SK-N-SH treated with all-trans-retinoic acid at 6 μM for 48 hours (cell line): ENCODE data around the gene LCN2.

Source experiments
- CREB5 ChIP-seq: fragments of 250-450 bp; sonication (Bioruptor Pico); IDR thresholded peaks from 2 replicates; pipeline ENCODE4 v1.5.1; 2020; ENCODE audit warnings: low read depth, mild to moderate bottlenecking, moderate library complexity
- CSDC2 ChIP-seq: fragments of 250-450 bp; sonication (Bioruptor Pico); IDR thresholded peaks from 2 replicates; pipeline ENCODE4 v1.5.0; 2020; ENCODE audit warnings: mild to moderate bottlenecking, moderate library complexity
- ESRRG ChIP-seq: fragments of 250-450 bp; sonication (Bioruptor Pico); IDR thresholded peaks from 2 replicates; pipeline ENCODE4 v1.6.1; 2021; ENCODE audit warnings: mild to moderate bottlenecking
- ISL1 ChIP-seq: fragments of 250-450 bp; sonication (Bioruptor Pico); IDR thresholded peaks from 2 replicates; pipeline ENCODE4 v2.1.2; 2022; ENCODE audit warnings: mild to moderate bottlenecking, moderate library complexity
- PATZ1 ChIP-seq: fragments of 250-450 bp; sonication (Bioruptor Pico); IDR thresholded peaks from 2 replicates; pipeline ENCODE4 v1.8.0; 2020; ENCODE audit warnings: mild to moderate bottlenecking, moderate library complexity, borderline replicate concordance
- PPARA ChIP-seq: fragments of 250-450 bp; sonication (Bioruptor Pico); IDR thresholded peaks from 2 replicates; pipeline ENCODE4 v1.5.0; 2020; ENCODE audit warnings: mild to moderate bottlenecking, borderline replicate concordance
- RARB ChIP-seq: fragments of 250-450 bp; sonication (Bioruptor Pico); IDR thresholded peaks from 2 replicates; pipeline ENCODE4 v1.8.0; 2021; ENCODE audit warnings: mild to moderate bottlenecking, moderate library complexity
- SNAI2 ChIP-seq: fragments of 250-450 bp; sonication (Bioruptor Pico); IDR thresholded peaks from 2 replicates; pipeline ENCODE4 v1.5.0; 2020; ENCODE audit warnings: mild to moderate bottlenecking, moderate library complexity
- TCF4 ChIP-seq: fragments of 250-450 bp; sonication (Bioruptor Pico); IDR thresholded peaks from 2 replicates; pipeline ENCODE4 v1.8.0; 2021; ENCODE audit warnings: mild to moderate bottlenecking, moderate library complexity, borderline replicate concordance
- TSHZ2 ChIP-seq: fragments of 250-450 bp; sonication (Bioruptor Pico); IDR thresholded peaks from 2 replicates; pipeline ENCODE4 v1.5.0; 2020; ENCODE audit warnings: mild to moderate bottlenecking, moderate library complexity
- ZFP3 ChIP-seq: fragments of 250-450 bp; sonication (Bioruptor Pico); IDR thresholded peaks from 2 replicates; pipeline ENCODE4 v1.5.0; 2020; ENCODE audit warnings: mild to moderate bottlenecking, moderate library complexity
- ZNF565 ChIP-seq: fragments of 450-650 bp; formaldehyde crosslinking; conservative IDR thresholded peaks from 2 replicates; pipeline ENCODE4 v1.5.0; 2020; ENCODE audit warnings: low read depth, mild to moderate bottlenecking, moderate library complexity
- ZNF70 ChIP-seq: fragments of 450-650 bp; formaldehyde crosslinking; IDR thresholded peaks from 2 replicates; pipeline ENCODE4 v1.5.0; 2020; ENCODE audit warnings: mild to moderate bottlenecking, moderate library complexity

GRCh38 chr9:128116104-128117083 is 32.9 kb upstream of the LCN2 start:
- TF ChIP-seq ZFP3 (CRISPR knock-in tag): no peak
- no peak for TF ChIP-seq CREB5
- no peak for TF ChIP-seq SNAI2 (CRISPR knock-in tag)
- no peak for TF ChIP-seq TCF4 (CRISPR knock-in tag)
- TF ChIP-seq PPARA (CRISPR knock-in tag): no peak
- TF ChIP-seq CSDC2 (CRISPR knock-in tag): no peak
- TF ChIP-seq PATZ1 (CRISPR knock-in tag): no peak
- TF ChIP-seq ZNF70: no peak
- TF ChIP-seq ISL1 (CRISPR knock-in tag): no peak
- no peak for TF ChIP-seq ZNF565
- TF ChIP-seq TSHZ2 (CRISPR knock-in tag): no peak
- TF ChIP-seq RARB (CRISPR knock-in tag): no peak
- TF ChIP-seq ESRRG (CRISPR knock-in tag): no peak
